GM18508 (cell line): ENCODE measurements around the gene SLC39A10.
"Not testable (repeated sequence)": the region's sequence is repeated elsewhere in the genome, so short reads cannot be mapped to it uniquely, and the experiment has no call there.

ENCODE experiments used
- ATAC-seq: cut with Tn5 transposase; IDR thresholded peaks from one replicate; pipeline ENCODE4 v1.9.1; 2021; ENCODE audit warnings: moderate number of reproducible peaks; ENCODE audit not compliant: insufficient read depth, unreplicated experiment

The SLC39A10 gene

DNA sequence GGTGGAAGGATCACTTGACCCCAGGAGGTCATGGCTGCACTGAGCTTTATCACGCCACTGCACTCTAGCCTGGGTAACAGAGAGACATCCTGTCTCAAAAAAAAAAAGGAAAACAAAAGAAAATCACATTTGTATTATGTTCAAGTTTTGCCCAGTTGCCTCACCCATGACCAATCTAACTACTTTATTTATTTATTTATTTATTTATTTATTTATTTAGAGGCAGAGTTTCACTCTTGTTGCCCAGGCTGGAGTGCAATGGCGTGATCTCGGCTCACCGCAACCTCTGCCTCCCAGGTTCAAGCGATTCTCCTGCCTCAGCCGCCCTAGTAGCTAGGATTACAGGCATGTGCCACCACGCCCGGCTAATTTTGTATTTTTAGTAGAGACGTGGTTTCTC is 12.3 kb upstream of the SLC39A10 start:
- ATAC-seq, result not testable (repeated sequence)

DNA sequence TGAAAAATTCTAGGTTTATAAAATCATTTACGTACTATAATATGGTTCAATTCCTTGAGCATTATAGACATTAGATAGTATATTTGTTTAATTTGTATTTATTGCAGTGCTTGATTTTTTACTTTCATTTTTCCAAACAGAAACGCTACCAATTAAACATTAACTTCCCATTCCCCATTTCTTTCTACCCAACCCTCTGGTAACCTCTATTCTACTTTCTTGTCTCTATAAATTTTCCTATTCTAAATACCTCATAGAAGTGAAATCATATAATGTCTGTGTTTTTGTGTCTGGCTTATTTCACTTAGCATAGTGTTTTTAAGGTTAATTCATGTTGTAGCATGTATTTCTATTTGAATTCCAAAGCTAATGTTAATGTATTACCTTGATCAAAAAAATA is 11.6 kb upstream of the SLC39A10 start:
- no peak for ATAC-seq

DNA sequence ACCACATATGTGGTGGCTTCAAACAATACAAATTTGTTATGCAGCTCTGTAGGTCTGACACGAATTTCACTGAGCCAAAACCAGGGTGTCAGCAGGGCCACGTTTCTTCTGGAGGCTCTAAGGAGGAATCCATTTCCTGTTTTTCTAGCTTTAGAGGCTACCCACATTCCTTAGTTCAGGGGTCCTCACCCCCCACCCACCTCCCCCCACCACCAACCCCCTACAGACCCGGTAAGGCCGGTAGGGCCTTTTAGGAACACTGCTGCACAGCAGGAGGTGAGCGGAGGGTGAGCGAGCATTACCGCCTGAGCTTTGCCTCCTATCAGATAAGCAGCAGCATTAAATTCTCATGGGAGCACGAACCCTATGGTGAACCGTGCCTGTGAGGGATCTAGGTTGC is 10.6 kb upstream of the SLC39A10 start:
- ATAC-seq, result no peak

DNA sequence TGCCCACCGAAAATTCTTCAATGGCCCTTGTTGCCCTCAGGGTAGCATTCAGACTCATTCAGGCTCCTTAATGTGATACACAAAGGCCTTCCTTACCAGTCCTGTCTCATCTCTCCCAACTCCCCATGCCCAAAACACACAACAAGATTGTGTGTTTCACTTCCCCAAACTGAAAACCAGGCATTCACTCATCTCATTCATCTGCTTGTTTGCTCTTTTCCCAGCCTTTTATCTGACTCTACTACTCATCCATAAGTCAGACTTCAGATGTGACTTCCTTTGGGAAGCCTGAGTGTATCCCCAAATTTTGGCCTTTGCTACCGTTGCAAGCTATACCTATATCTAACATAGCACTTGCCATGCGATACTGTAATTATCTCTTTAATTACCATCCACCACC is 9.7 kb upstream of the SLC39A10 start:
- ATAC-seq, result no peak

DNA sequence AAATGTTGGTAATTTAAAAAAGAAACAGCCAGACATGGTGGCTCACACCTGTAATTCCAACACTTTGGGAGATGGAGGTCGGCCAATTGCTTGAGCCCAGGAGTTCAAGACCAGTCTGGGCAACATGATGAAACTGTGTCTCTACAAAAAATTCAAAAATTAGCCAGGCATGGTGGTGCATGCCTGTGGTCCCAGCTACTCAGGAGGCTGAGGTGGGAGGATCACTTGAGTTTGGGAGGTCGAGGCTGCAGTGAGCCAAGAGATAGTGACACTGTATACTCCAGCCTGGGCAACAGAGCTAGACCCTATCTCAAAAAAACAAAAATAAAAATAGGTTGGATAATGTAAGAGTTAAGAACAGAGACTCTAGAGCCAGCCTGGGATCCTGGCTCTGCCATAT is 8.7 kb upstream of the SLC39A10 start:
- ATAC-seq, result not testable (repeated sequence)

DNA sequence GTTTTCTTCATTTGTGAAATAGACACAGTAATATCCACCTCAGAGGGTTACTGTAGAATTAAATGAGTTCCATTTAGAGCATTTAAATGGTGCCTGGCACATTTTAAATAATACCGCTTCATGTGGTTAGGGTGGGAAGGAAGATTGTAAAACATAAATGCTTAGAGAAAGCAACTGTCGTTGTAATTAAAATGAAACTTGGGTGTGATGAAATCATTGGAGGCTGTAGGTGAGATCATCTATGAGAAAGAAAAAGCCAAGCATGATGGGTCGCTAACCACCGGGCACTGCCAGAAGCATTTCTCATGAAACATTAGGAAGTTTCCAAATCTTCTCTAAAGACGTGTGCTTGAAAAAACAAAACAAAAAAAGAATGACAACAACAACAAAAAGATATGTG is 8.2 kb upstream of the SLC39A10 start:
- no peak for ATAC-seq

DNA sequence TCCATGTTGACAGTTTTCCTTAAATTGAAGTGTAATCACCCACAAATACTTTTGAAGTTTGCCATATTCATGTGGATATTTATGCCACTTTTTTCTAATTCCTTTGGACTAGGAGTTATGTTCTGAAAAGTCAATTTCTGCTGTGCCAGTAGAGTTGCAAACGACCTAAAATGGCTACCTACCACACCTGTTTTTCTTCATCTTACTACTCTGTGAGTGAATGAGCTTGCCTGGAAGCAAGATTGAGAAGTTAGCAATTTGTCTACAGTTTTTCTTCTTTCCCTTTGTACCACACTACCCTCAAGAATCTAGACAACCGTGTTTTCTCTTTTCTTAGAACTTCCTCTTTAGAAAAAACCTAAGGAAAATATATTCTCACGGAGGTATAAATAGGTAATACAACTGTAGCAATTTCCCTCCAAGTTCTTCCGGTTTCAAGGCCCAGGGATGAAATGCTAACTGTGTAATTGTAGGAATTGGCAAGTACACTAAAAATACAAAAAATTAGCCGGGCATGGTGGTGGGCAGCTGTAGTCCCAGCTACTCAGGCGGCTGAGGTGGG is 7.3 kb upstream of the SLC39A10 start:
- ATAC-seq, result peak; percentile 9

DNA sequence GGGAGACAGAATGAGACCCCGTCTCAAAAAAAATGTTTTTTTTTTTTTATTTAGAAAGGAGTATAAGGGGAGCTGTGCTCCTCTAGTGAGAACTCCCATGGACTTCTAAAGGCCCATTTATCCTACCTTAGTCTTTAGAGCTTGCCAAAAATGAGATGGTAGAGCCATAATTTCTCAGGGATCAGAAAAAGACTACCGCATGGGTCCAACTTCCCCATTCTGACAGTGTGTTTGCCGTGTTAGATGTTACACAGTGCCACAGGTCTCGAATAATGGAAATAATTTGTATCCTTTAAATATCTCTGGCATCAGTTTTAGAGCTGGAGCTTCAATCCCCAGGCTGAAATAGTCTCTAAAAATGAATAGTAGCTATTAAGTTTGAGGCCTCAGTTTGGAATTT is 6.0 kb upstream of the SLC39A10 start:
- ATAC-seq, result no peak

DNA sequence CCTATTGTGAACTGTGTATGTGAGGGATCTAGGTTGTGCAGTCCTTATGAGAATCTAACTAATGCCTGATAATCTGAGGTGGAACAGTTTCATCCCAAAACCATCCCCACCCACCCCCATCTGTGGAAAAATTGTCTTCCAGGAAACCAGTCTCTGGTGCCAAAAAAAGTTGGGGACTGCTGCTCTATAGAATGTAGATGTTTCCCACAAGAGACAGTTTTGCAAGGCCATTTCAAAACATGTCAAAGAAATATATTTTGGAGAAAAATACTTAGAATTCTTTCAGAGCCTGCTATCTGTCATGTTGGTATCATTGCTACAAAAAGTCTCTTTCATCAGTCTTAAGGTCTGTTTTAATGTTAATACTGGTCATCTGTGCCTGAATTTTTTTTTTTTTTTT is 4.1 kb upstream of the SLC39A10 start:
- ATAC-seq, result no peak

DNA sequence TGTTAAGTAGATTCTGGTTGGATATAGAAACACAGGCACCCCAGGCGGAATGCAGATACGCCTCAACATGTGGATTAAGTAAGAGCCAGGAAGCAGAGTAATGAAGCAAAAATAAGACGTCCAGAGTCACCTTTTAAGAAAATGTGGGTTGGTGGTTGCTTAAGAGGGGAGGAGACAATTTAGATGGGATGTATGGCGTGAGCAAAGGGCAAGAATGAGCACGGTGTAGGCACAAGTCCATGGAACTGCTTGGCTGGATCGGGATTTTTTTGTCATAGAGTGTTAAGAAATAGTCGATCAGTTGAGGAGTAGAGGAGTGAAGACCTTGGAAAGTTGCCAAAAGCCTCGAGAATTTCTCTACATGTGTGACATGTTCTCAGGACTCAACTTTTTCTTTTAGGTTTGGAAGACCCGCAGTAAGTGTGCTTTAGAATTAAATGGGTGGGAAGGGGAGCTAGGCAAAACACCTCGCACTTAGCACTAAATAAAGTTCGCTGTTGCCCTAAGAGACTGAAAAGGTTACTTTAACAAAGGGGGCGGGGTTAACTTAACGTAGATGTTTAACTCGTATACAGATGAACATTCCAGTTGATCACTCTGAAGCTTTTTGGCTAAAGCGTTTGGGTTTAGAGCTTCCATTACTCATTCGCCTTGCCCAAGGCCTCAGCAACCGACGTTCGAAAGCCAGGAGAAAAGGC is 716 bp upstream of the SLC39A10 start:
- no peak for ATAC-seq

DNA sequence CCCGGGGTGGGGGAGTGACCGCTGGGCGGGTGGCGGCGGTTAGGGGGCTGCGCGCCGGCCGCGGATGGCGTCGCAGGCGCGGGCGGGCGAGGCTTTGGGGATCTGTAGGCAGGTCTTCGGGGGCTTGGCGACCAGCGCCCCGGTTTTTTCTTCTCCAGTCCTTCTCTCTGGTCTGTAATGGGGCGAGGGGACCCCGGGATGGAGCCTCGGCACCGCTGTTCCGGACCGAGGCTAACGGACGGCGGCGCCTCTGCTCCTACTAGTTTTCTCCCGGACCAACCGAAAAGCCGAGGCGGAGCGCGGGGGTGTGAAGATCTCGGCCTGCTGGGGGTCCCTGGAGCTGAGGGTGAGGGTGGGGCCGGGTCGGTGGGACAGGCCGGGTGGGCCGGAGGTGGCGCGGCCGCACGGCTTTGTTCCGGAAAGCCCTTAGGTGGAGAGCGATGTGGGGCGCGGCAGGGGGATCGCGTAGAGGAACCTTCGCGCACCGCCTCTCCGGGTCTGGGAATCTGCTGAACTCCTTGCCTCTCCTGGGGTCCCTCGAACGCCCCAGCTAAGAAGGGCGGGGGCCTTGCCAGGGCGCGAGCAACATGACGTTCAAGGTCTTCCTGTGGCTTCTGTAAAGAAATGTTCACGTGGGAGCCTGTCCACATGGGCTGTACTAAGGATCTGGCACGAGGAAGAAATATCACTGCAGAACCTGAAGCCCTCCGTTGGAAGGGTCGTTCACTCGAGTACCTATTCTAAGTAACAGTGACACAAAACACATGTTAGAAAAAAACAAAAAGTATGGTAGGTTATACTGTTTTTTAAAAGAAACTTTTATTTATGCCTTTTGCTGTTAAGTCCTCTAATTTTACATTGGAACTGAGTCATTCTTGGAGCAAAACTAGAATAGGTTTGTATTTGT is 861 bp downstream of the SLC39A10 start:
- ATAC-seq, result peak; percentile 27

DNA sequence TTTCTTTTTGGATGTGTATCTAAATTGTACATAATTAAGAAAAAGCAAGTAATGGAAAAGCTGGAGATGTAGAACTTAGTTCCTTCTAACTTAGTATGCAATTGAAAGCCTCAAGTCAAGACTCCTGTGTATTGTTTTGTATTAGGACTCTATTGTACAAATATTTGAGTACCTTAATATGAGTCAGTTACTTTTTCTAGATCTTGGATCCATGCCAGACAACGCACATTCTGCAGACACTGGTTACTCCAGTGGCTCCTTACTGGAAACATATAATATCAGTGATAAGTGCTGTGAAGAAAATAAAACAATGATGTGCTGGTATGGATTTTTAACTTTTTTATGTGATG is 1.5 kb downstream of the SLC39A10 start:
- ATAC-seq, result no peak

DNA sequence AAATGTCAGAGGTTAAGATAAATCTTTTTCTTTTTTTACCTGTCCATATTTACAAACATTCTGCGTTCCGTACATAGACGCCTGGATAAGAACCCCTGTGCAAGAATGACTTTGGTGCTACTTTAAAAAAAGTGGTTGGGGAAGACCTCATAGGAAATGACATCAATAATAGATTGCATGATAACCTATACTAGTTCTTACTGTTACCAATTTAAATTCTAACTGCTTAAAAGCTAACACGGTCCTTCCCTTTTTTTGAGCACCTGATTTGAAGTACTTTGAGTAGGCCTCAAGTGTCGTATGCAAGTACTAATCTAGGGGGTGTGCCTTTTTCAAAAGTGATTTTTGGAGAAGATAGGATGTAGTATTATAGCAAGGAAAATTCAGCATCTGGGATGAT is 2.1 kb downstream of the SLC39A10 start:
- ATAC-seq, result no peak

DNA sequence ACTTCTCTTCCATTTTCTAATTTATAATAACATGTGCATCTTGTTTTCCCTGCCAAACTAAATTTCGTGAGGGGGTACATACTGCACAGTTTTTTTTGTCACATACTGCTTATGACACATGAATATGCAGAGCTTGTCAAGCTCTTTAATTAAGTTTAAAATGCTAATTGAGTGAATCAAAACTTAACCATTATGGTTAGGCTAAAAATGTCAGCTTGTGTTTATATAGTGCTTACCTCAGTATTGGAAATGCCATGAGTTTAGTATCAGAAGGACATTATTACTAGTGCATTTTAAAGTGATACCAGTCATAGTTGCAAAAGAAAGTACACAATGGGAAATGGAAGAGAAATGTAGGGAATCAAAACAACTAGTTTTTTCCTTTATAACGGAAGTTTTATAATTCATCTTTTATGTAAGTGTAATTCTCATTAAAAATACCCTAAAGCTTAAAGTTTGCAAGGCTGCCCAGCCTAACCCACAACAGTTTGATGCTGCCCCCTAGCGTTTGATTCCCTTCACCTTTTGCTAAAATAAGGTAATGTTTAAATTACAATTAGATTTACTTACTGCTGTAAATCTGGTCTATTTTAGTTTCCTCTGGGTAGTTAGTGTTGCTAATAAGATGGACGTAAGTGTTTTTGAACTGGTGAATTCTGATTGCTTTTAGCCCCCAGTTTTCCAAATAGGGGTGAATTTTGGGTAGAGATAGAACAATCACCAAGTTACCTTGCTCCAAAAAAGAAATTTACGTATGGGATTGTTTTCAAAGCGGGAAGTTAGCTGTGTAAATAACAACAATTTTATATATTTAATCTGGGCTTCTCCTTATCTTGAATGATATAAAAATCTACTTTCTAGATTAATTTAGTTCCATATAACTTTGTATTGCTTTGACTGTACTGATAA is 3.2 kb downstream of the SLC39A10 start:
- ATAC-seq, result no peak

DNA sequence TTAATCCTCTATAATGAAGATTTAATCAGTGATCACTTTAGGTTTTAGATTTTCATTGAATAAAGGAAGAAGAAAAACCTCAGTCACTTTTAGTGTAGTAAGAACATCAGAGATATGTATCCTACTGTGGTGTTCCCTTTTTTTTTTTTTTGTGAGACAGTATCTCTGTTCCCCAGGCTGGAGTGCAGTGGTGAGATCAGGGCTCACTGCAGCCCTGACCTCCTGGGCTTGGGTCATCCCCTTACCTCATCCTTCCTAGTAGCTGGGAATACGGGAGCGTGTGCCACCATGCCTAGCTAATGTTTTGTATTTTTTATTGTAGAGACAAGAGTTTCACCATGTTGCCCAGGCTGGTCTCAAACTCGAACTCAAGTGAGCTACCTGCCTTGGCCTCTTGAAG is 5.1 kb downstream of the SLC39A10 start:
- no peak for ATAC-seq

DNA sequence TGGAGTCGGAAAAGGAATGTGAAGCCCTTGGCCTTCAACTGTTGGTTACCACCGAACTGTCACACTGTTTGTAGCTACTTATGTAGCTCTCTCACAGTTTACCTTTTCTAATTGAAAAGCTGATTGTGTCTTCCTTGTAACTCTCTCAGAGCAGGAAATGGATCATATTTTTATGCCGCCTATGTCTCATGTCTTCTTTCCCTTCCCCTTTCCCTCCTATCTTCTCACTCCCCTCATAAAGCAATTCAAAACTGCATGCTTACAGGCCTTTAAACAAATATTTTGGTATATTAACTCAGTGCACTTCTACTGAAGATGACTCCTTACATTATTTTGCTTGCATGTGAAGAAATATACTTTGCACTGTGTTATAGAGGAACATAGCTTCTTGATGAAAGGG is 6.0 kb downstream of the SLC39A10 start:
- ATAC-seq, result no peak

DNA sequence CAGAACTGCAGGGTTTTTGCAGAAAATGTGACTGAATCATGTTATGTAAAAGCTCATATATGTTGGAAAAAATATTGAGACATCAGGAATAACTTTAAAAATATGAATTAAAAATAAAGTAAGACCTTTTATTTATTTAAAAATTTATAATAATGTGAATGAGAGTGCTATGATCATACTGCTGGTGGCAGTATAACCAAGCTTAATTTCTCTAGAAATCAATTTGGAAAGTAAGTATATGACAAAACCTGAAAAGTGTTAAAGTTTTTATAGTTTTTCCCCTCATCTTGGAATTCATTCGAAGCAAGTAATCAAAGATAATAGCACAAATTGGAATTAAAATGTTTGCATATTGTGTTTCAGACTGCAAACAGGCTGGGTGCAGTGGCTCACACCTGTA is 7.5 kb downstream of the SLC39A10 start:
- no peak for ATAC-seq

DNA sequence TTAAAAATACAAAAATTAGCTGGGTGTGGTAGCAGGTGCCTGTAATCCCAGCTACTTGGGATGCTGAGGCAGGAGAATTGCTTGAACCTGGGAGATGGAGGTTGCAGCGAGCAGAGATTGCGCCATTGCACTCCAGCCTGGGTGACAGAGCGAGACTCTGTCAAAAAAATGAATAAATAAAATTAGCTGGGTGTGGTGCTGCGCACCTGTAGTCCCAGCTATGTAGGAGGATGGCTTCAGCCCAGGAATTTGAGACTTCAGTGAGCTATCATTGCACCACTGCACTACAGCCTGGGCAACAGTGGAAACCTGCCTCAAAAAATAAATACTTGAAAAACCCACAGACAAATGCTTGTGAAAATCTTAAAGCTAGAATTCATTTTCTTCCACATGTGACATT is 8.1 kb downstream of the SLC39A10 start:
- ATAC-seq, result not testable (repeated sequence)

DNA sequence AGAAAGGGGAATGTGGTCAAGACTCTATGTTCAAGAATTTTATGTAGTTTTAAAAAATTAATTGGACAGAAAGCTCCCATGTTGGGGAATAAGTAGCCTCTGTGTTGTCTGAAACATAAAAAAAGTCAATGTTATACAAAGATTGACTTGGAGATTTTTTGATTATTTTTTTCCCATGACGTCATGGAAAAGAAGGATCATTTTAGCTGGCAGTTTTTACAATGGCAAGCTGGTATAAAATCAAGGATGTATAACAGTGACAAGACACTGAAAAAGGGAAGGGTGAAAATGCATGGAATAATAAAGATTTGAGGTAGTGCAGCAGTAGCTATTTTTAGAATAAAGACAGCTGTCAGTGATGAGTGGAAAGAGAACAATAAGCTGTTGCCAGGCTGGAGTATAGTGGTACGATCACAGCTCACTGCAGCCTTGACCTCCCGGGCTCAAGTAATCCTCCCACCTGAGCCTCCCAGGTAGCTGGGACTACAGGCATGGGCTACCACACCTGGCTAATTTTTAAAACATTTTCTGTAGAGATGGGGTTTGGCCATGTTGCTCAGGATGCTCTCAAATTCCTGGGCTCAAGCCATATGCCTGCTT is 9.2 kb downstream of the SLC39A10 start:
- ATAC-seq, result no peak

DNA sequence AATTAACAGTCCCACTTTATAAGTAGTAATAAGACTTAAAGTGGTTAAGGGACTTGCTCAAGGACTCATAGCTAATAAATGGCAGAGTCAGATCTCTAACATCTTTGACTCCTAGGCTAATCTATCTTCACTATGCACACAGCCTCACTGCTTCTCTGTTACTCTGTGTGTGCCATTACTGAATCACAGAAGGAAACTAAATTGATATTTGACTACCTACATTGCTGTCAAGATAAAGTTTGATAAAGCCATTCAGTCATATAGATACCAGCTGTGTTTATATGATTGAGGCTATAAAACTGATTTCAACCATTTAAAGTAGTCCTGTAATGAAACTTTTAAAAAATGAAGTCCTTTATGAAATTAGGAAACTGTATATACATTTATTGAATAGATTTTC is 10.9 kb downstream of the SLC39A10 start:
- no peak for ATAC-seq
